HepG2 (cell line): ENCODE data around the gene SMC1B. TPM values are rescaled to one million over a fixed set of nuclear protein-coding genes. Genes with fewer than 3 reads are reported as not detected.
A peak's percentile ranks its signal among the peaks of the same experiment; 100 is the strongest.

ENCODE experiments used
- KDM2A ChIP-seq: sonication (generic); formaldehyde crosslinking; IDR thresholded peaks from 2 replicates; pipeline ENCODE4 v1.4.0; 2020; ENCODE audit warnings: low read depth, missing genetic modification reagents, borderline replicate concordance
- ONECUT2 ChIP-seq: sonication (generic); formaldehyde crosslinking; IDR thresholded peaks from 2 replicates; pipeline ENCODE4 v1.4.0; 2020; ENCODE audit warnings: missing genetic modification reagents
- PATZ1 ChIP-seq: sonication (generic); formaldehyde crosslinking; IDR thresholded peaks from 2 replicates; pipeline ENCODE4 v1.4.0; 2020; ENCODE audit warnings: missing genetic modification reagents
- polyA plus RNA-seq, 8 experiments: library from polyadenylated mRNA; depleted of rRNA in 3 of 8; stranded (reverse) in 7 of 8; unstranded in 1 of 8; fragments of >200 nt; fragmentation: Illumina TruSeq in 4 of 8; extraction: Trizol in 4 of 8; gene quantifications; 2 replicates each; pipeline versions ENCODE4 v1.2.1 to v1.2.3, GENCODE V29; 2011 to 2016; ENCODE audit warnings: low read depth in 4 of 8, missing spikeins in 1 of 8, mixed read lengths in 1 of 8; ENCODE audit not compliant: insufficient read depth in 1 of 8
- total RNA-seq, 5 experiments: library from RNA; depleted of rRNA; stranded (reverse); fragments of >200 nt; fragmentation: Illumina TruSeq; extraction: Trizol; gene quantifications; 2 replicates each; pipeline ENCODE4 v1.2.3, GENCODE V29; 2016; ENCODE audit warnings: low read depth in 1 of 5
- TF ChIP-seq, protein P1 (sequence below): sonication (generic); formaldehyde crosslinking; IDR thresholded peaks from 2 replicates; pipeline ENCODE4 v1.4.0; 2020; ENCODE audit warnings: missing genetic modification reagents

The SMC1B gene
- total and polyA plus RNA-seq, 2 of the 13 experiments (the other 11 are each of a cell fraction or from before 2014, with no cell fraction given), result not detected

DNA sequence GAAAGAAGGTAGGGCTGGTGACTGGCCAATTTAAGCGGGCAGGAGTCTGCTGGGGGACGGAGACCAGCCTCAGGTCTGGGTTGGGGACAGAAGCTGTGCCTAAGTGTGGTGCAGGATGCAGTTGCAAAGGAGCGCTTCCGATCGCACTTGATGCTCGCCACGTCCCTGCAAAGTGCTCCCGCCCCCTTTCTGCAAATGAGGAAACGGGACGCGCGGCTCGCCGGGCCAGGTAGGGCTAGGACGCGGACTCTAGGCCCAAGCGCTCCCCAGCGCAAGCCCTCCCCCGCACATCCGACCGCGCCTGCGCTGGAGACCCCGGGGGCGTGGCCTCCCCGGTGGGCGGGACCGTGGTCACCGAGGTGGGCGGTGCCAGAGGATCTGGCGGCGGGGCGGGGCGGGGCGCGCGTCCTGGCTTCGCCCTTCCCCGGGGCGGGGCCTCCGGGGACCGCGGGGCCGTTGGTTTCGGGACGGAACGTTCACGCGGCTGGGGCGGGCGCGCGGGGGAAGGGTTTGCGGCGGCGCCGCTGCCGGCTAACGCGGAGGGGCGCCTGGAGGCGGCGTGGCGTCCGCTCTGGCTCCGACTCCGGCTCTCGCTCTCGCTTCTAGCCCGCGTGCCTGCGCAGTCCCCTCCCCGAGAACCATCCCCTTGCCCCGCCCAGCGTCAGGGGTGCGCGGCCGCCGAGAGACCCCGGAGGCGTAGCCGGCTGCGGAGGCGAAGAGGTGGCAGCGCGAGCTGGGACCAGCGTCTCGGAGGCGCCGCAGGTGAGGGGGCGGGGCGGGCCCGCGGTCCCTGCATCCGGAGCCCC lies 103.8 kb downstream of the SMC1B start, which contains the start of gene FAM118A (continued):
- TF ChIP-seq, protein P1, sequence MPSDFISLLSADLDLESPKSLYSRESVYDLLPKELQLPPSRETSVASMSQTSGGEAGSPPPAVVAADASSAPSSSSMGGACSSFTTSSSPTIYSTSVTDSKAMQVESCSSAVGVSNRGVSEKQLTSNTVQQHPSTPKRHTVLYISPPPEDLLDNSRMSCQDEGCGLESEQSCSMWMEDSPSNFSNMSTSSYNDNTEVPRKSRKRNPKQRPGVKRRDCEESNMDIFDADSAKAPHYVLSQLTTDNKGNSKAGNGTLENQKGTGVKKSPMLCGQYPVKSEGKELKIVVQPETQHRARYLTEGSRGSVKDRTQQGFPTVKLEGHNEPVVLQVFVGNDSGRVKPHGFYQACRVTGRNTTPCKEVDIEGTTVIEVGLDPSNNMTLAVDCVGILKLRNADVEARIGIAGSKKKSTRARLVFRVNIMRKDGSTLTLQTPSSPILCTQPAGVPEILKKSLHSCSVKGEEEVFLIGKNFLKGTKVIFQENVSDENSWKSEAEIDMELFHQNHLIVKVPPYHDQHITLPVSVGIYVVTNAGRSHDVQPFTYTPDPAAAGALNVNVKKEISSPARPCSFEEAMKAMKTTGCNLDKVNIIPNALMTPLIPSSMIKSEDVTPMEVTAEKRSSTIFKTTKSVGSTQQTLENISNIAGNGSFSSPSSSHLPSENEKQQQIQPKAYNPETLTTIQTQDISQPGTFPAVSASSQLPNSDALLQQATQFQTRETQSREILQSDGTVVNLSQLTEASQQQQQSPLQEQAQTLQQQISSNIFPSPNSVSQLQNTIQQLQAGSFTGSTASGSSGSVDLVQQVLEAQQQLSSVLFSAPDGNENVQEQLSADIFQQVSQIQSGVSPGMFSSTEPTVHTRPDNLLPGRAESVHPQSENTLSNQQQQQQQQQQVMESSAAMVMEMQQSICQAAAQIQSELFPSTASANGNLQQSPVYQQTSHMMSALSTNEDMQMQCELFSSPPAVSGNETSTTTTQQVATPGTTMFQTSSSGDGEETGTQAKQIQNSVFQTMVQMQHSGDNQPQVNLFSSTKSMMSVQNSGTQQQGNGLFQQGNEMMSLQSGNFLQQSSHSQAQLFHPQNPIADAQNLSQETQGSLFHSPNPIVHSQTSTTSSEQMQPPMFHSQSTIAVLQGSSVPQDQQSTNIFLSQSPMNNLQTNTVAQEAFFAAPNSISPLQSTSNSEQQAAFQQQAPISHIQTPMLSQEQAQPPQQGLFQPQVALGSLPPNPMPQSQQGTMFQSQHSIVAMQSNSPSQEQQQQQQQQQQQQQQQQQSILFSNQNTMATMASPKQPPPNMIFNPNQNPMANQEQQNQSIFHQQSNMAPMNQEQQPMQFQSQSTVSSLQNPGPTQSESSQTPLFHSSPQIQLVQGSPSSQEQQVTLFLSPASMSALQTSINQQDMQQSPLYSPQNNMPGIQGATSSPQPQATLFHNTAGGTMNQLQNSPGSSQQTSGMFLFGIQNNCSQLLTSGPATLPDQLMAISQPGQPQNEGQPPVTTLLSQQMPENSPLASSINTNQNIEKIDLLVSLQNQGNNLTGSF (CRISPR knock-in tag), result no peak
- TF ChIP-seq PATZ1 (CRISPR knock-in tag) (peak; percentile 57; the same call in 1 of the 2 replicates), ONECUT2 (CRISPR knock-in tag) (no peak), KDM2A (CRISPR knock-in tag) (peak; percentile 76)
- TF ChIP-seq, all 625 proteins: peak for 231
